ENCODE measurements around the gene TMEM17. TPM values are rescaled to one million over a fixed set of nuclear protein-coding genes. Genes with fewer than 3 reads are reported as not detected.

TMEM17 gene
- total and polyA plus RNA-seq, 2 donors (not counting 3 experiments of a cell fraction or from before 2014, with no cell fraction given): 0.91 to 2.0 TPM

DNA sequence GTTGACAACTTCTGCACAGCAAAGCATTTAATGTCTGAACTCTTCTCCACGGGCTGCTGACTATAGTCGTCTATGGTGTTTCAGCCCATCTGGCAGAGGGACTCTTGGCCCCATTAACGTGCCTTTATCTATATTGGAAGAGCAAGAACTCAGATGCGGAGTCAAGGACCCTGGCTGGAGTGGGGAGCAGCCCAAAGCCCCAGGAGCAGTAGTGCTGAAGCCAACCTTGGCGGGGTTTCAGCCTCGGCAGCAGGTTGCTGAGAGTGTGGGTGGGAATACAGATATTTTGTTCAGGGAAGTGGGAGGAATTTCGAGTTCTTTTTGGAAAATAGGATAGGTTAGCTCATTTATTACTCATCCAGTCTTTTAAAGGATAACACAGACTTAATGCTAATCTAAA lies 34.2 kb downstream of the TMEM17 start:
- intact Hi-C loops (cut with micrococcal nuclease) (loop anchor here (10.0 kb wide), 1 partner anchor 583 kb away; the partner anchor contains the start of gene OTX1), dilution Hi-C loops (cut with MboI; ENCODE audit: extremely low pct_ligation_motif_present, low sequenced_read_pairs) (no loop called here)
- no peaks in the 10 kb centered on the region for H3K27me3 ChIP-seq (ENCODE audit: control insufficient read depth in 2 of 2, insufficient read depth in 2 of 2, low read length in 2 of 2)
- H3K9me3 ChIP-seq (replicated peaks; ENCODE audit: control insufficient read depth, insufficient read depth, low read length): no peaks in the 10 kb centered on the region
- no peak overlapping the region for H3K27ac ChIP-seq (ENCODE audit: insufficient read depth, low read depth, low read length)
- no peaks in the 10 kb centered on the region for H4K20me1 ChIP-seq (replicated peaks; ENCODE audit: control insufficient read depth, extremely low read depth, insufficient read depth, low read length)
- H3K36me3 ChIP-seq (ENCODE audit: control insufficient read depth in 2 of 2, extremely low read depth in 1 of 2, insufficient read depth in 2 of 2, low read length in 2 of 2): no peaks in the 10 kb centered on the region
- no peaks in the 10 kb centered on the region for H3K79me2 ChIP-seq (ENCODE audit: control insufficient read depth, insufficient read depth, low read length)
- FAIRE-seq (no peak), DNase-seq (ENCODE audit: low read depth, low spot score) (no peak)
- H3K4me3 ChIP-seq (replicated peaks in 1 of 3; ENCODE audit: insufficient read depth in 1 of 3, low read depth in 1 of 3, low read length in 3 of 3): no peak overlapping the region
- H3K9ac ChIP-seq (replicated peaks; ENCODE audit: extremely low read depth, insufficient read depth, low read length): no peak overlapping the region
- no peak overlapping the region for H2AFZ ChIP-seq (ENCODE audit: low read depth, low read length)
- BruUV-seq (replicated peaks): no TSS peak
- CTCF ChIA-PET: interaction anchor here (1.1 to 5.7 kb wide), 2 partner anchors 15 to 285 kb away, joined by 3 to 26 read pairs; no protein-coding TSS in a partner anchor
- no peaks in the 10 kb centered on the region for H3K9me1 ChIP-seq (replicated peaks; ENCODE audit: control insufficient read depth, extremely low read depth, insufficient read depth, low read length)
- POLR2A ChIA-PET: no interaction called here
- H3K4me1 ChIP-seq (ENCODE audit: control insufficient read depth, extremely low read depth, insufficient read depth, low read length): peaks cover 15% of the 10 kb centered on the region
- TF ChIP-seq MYC (IDR thresholded peaks at IDR 0.05; ENCODE audit: low read depth, low read length) (no peak), POLR2A (IDR thresholded peaks at IDR 0.05; ENCODE audit: low read depth, low read length) (no peak), FOS (IDR thresholded peaks at IDR 0.05; ENCODE audit: borderline replicate concordance, insufficient read depth, low read length) (no peak), MAX (IDR thresholded peaks at IDR 0.05; ENCODE audit: insufficient read depth, insufficient read length) (no peak), JUN (IDR thresholded peaks at IDR 0.05; ENCODE audit: borderline replicate concordance, insufficient read depth, insufficient read length, low read depth) (no peak), POLR2AphosphoS5 (IDR thresholded peaks at IDR 0.05; ENCODE audit: insufficient read depth, low read depth, low read length) (no peak)
- TF ChIP-seq, protein P1, sequence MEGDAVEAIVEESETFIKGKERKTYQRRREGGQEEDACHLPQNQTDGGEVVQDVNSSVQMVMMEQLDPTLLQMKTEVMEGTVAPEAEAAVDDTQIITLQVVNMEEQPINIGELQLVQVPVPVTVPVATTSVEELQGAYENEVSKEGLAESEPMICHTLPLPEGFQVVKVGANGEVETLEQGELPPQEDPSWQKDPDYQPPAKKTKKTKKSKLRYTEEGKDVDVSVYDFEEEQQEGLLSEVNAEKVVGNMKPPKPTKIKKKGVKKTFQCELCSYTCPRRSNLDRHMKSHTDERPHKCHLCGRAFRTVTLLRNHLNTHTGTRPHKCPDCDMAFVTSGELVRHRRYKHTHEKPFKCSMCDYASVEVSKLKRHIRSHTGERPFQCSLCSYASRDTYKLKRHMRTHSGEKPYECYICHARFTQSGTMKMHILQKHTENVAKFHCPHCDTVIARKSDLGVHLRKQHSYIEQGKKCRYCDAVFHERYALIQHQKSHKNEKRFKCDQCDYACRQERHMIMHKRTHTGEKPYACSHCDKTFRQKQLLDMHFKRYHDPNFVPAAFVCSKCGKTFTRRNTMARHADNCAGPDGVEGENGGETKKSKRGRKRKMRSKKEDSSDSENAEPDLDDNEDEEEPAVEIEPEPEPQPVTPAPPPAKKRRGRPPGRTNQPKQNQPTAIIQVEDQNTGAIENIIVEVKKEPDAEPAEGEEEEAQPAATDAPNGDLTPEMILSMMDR (IDR thresholded peaks at IDR 0.05; ENCODE audit: extremely low read depth in 1 of 2, insufficient read depth in 1 of 2, low read depth in 1 of 2, low read length in 2 of 2): no peak
- no peak overlapping the region for H3K4me2 ChIP-seq (ENCODE audit: insufficient read depth, low read length)
